OCI-M1 (cell line): ENCODE results near the gene DHRSX.
"Not testable (repeated sequence)": the region's sequence is repeated elsewhere in the genome, so short reads cannot be mapped to it uniquely, and the experiment has no call there.

Experiments
- DNase-seq: peaks from one replicate; lab custom pipeline; 2025; lab: John Stamatoyannopoulos, UW

Gene DHRSX

GRCh38 chrX:2316534-2316933 is 184.2 kb downstream of the DHRSX start:
- no peak for DNase-seq

- no peak for DNase-seq
Measured at GRCh38 chrX:2315434-2315833, 185.3 kb downstream of the DHRSX start.

GRCh38 chrX:2314831-2315365 is 185.9 kb downstream of the DHRSX start:
- no peak for DNase-seq

- no peak for DNase-seq
Measured at GRCh38 chrX:2313864-2314640, 186.7 kb downstream of the DHRSX start.

- DNase-seq, result not testable (repeated sequence)
Measured at GRCh38 chrX:2312061-2312591, 188.7 kb downstream of the DHRSX start.

- no peak for DNase-seq
Measured at GRCh38 chrX:2311501-2311900, 189.3 kb downstream of the DHRSX start.

GRCh38 chrX:2301901-2302300 is 198.9 kb downstream of the DHRSX start:
- DNase-seq, result no peak

- DNase-seq, result no peak
Measured at GRCh38 chrX:2299871-2300270, 200.9 kb downstream of the DHRSX start.

- no peak for DNase-seq
Measured at GRCh38 chrX:2286731-2287130, 214.0 kb downstream of the DHRSX start.

GRCh38 chrX:2284601-2285000 is 216.2 kb downstream of the DHRSX start:
- DNase-seq, result no peak

- DNase-seq, result no peak
Measured at GRCh38 chrX:2284133-2284532, 216.6 kb downstream of the DHRSX start.

- no peak for DNase-seq
Measured at GRCh38 chrX:2283111-2283859, 217.5 kb downstream of the DHRSX start.

GRCh38 chrX:2282490-2283090 is 218.2 kb downstream of the DHRSX start:
- no peak for DNase-seq

- no peak for DNase-seq
Measured at GRCh38 chrX:2272337-2272736, 228.4 kb downstream of the DHRSX start.

- not testable (repeated sequence) for DNase-seq
Measured at GRCh38 chrX:2271595-2271994, 229.2 kb downstream of the DHRSX start.

GRCh38 chrX:2270783-2271182 is 230.0 kb downstream of the DHRSX start:
- not testable (repeated sequence) for DNase-seq

- no peak for DNase-seq
Measured at GRCh38 chrX:2267890-2268289, 232.9 kb downstream of the DHRSX start.

GRCh38 chrX:2266445-2267349 is 234.1 kb downstream of the DHRSX start:
- DNase-seq, result no peak

- DNase-seq, result not testable (repeated sequence)
Measured at GRCh38 chrX:2265658-2266444, 234.9 kb downstream of the DHRSX start.

- no peak for DNase-seq
Measured at GRCh38 chrX:2264179-2265030, 236.4 kb downstream of the DHRSX start.
